Gastroesophageal sphincter (tissue), 4 donors: ENCODE measurements around the gene CAPN12. TPM values are rescaled to one million over a fixed set of nuclear protein-coding genes. Genes with fewer than 3 reads are reported as not detected.
A peak's percentile ranks its signal among the peaks of the same experiment; 100 is the strongest.

Experiments
- ATAC-seq: fragments of 150-250 bp; one replicate; pipeline ENCODE4 v1.9.1; 2016; ENCODE audit warnings: mild to moderate bottlenecking, moderate library complexity
- H3K27ac ChIP-seq, 4 donors: fragments of 200-600 bp; sonication (generic) in 3 of 4; 1 replicate in 3 of 4; 2 replicates in 1 of 4; pipeline ENCODE4 v1.5.1; 2016 to 2019
- H3K27me3 ChIP-seq: fragments of 200-600 bp; sonication (generic); one replicate; pipeline ENCODE4 v1.5.1; 2019
- H3K36me3 ChIP-seq, 2 donors: fragments of 200-600 bp; sonication (generic); one replicate each; pipeline ENCODE4 v1.5.1; 2019; ENCODE audit warnings: control low read depth in 1 of 2
- H3K4me1 ChIP-seq, 3 donors: fragments of 200-600 bp; sonication (generic); 1 replicate in 2 of 3; 2 replicates in 1 of 3; pipeline ENCODE4 v1.5.1; 2016 to 2019; ENCODE audit warnings: control low read depth in 2 of 3
- H3K4me3 ChIP-seq, 2 donors: fragments of 200-600 bp; sonication (generic); one replicate each; pipeline ENCODE4 v1.5.1; 2019; ENCODE audit warnings: mild to moderate bottlenecking in 1 of 2, moderate library complexity in 1 of 2
- H3K9me3 ChIP-seq, 3 donors: fragments of 200-600 bp; sonication (generic); one replicate each; pipeline ENCODE4 v1.5.1; 2017 to 2019; ENCODE audit warnings: control low read depth in 2 of 3
- EP300 ChIP-seq: sonication (generic); formaldehyde crosslinking; IDR thresholded peaks from one replicate; pipeline ENCODE4 v1.6.1; 2017; ENCODE audit warnings: antibody characterized with exemption, mild to moderate bottlenecking
- POLR2A ChIP-seq, 2 donors: fragments of 450-650 bp; IDR thresholded peaks; one replicate each; pipeline ENCODE4 v1.6.1; 2017; ENCODE audit warnings: antibody characterized with exemption in 2 of 2, mild to moderate bottlenecking in 2 of 2, moderate library complexity in 1 of 2
- POLR2AphosphoS5 ChIP-seq: sonication (generic); formaldehyde crosslinking; IDR thresholded peaks from one replicate; pipeline ENCODE4 v1.6.1; 2017; ENCODE audit warnings: antibody characterized with exemption
- WGBS, 2 donors: methylation state at CpG; one replicate each; pipeline ENCODE4 v1.1.5; 2018; ENCODE audit warnings: low coverage in 1 of 2; 5-methylcytosine and 5-hydroxymethylcytosine counted together
- total RNA-seq, 4 donors: library from RNA; depleted of rRNA; stranded (reverse); fragments of >200 nt; gene quantifications; one replicate each; pipeline ENCODE4 v1.1.0, GENCODE V29; 2016
- TF ChIP-seq, protein P1 (sequence below), 4 experiments: fragments of 200-600 bp in 2 of 4; fragments of 450-650 bp in 2 of 4; sonication (generic) in 1 of 4; IDR thresholded peaks; one replicate each; pipeline ENCODE4 v1.5.1; 2017 to 2019; ENCODE audit warnings: antibody characterized with exemption in 4 of 4, mild to moderate bottlenecking in 2 of 4, moderate library complexity in 2 of 4

CAPN12 gene
- total RNA-seq, 4 donors from 2014 or later = 0.93 to 2.2 (median 1.1) TPM; not detected in 1

DNA sequence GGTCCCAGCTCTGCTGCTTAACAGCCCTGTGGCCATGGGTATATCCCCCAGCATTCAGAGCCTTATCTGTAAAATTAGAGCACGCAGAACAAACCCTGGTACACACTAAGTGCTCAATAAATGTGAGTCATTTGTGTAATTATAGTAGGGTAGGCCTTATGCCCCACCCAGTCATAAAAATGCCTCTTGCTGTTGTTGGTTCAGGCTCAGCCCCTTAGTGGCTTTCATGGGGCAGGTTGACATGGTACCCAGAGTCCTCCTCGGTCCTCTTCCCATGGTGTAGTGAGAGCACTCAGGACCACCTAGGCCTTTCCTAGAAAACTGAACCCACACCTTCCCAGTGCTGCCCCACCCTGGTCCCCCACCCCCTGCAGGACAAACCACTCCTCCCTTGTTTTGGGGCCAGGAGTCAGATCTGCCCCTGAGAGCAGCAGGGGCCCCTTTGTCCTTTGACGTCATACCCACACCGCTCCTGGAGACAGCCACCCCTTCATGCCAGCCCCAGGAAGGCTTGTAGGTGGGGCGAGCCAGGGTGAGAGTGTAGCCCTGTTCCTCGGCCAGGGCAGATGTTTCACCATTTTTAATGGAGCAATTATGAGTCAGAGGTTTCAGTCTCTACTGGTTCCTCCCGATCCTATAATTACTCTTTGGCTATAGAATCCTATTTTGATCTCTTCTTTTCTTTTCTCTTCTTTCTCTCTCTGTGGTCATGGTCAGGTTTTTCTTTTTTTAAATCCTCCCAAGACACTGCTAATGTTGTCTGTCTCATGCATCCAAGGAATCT, 60.0 kb downstream of the CAPN12 start:
- H3K9me3 ChIP-seq = no peaks in the 10 kb centered on the region
- H3K36me3 ChIP-seq = no peaks in the 10 kb centered on the region
- no peaks in the 10 kb centered on the region for H3K27me3 ChIP-seq
- TF ChIP-seq, protein P1, sequence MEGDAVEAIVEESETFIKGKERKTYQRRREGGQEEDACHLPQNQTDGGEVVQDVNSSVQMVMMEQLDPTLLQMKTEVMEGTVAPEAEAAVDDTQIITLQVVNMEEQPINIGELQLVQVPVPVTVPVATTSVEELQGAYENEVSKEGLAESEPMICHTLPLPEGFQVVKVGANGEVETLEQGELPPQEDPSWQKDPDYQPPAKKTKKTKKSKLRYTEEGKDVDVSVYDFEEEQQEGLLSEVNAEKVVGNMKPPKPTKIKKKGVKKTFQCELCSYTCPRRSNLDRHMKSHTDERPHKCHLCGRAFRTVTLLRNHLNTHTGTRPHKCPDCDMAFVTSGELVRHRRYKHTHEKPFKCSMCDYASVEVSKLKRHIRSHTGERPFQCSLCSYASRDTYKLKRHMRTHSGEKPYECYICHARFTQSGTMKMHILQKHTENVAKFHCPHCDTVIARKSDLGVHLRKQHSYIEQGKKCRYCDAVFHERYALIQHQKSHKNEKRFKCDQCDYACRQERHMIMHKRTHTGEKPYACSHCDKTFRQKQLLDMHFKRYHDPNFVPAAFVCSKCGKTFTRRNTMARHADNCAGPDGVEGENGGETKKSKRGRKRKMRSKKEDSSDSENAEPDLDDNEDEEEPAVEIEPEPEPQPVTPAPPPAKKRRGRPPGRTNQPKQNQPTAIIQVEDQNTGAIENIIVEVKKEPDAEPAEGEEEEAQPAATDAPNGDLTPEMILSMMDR (IDR thresholded peaks at IDR 0.05) = no peak
- TF ChIP-seq POLR2AphosphoS5 = peak; percentile 74
- H3K4me1 ChIP-seq = peaks cover 29 to 100% (median 56%) of the 10 kb centered on the region in 3 donors
- H3K4me3 ChIP-seq = no peak overlapping the region
- ATAC-seq = peak; percentile 86
- 3 to 23% methylated on average over 3 to 5 of the region's 7 CpGs for WGBS, 2 donors
- H3K27ac ChIP-seq = peak overlapping the region; percentile 92 to 97 (median 94)

DNA sequence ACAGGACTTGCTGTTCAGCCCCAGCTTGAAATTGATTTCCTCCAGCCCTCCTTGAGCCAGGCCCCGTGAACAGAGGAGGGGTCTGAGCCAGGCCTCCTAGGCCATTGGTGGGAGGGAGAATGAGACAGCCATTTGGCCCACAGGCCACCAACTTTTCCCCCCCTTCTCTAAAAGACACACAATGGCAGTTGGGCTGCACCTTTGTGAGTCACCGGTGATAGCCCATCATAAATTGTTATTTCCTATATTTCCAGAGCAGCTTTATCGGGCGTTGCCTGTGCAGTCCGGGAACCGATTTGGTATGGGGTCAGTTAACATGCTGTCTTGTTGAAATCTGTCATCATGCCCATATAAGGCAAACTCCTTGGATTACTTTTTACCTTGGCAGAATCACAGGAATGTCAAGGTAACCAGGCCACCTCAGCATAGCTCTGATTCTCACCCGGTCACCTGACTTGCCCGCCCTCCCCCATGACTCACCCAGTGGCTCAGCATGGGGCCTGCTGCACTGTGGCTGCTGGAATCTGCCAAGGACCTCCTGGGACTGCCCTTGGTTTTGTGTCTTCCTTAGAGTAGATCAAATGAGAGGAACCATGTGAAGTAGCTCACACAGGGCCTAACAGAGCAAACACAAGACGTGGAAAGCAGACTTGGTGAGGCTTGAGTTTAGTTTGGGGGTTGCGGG, 60.7 kb downstream of the CAPN12 start:
- ATAC-seq = peak; percentile 78
- Histone ChIP-seq H3K27ac (peak overlapping the region; percentile 92 to 97 (median 94)), H3K36me3 (no peaks in the 10 kb centered on the region), H3K4me3 (no peak overlapping the region), H3K9me3 (no peaks in the 10 kb centered on the region), H3K4me1 (peaks cover 29 to 100% (median 54%) of the 10 kb centered on the region in 3 donors), H3K27me3 (no peaks in the 10 kb centered on the region)
- TF ChIP-seq EP300 (no peak), POLR2A (IDR thresholded peaks at IDR 0.05) (no peak), POLR2AphosphoS5 (peak; percentile 8)
- TF ChIP-seq, protein P1 (IDR thresholded peaks at IDR 0.05) = no peak
- WGBS, 2 donors = 12% methylated on average over 5 of the region's 10 CpGs; no CpG with 5 or more reads in 1 of the 2 donors

DNA sequence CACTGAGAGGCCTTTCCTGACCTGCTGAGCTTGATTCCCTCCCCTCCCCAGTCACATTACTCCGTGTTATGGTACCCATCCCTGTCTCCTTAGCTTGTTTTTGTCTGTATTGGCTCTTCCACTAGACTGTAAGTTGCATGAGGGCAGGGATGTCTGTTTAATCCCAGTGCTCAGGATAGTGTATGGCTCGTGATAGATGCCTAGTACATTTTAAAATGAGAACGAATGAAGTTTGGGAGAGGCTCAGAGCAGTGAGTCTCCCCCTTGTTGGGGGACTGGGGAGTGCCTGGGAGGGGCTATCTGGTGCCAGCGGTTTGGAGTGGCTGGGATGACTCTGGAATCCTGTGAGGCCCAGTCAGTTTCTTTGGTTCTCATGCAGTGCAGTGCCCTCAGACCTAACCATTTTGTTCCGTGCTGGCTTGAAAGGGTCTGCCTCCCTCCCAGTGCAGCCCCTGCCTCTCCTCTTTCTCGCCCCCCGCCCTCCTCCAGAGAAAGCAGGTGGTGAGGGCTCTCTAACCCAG, 61.3 kb downstream of the CAPN12 start:
- ATAC-seq = no peak
- WGBS, 2 donors = 70% methylated on average over 1 to 2 of the region's 7 CpGs
- H3K4me1 ChIP-seq = peaks cover 29 to 100% (median 51%) of the 10 kb centered on the region in 3 donors
- no peaks in the 10 kb centered on the region for H3K27me3 ChIP-seq
- H3K9me3 ChIP-seq = no peaks in the 10 kb centered on the region
- H3K36me3 ChIP-seq = no peaks in the 10 kb centered on the region
- TF ChIP-seq EP300 (no peak), POLR2A (IDR thresholded peaks at IDR 0.05) (no peak), POLR2AphosphoS5 (no peak)
- TF ChIP-seq, protein P1 (IDR thresholded peaks at IDR 0.05) = no peak
- H3K27ac ChIP-seq = peak overlapping the region; percentile 92 to 97 (median 94)
- no peak overlapping the region for H3K4me3 ChIP-seq

DNA sequence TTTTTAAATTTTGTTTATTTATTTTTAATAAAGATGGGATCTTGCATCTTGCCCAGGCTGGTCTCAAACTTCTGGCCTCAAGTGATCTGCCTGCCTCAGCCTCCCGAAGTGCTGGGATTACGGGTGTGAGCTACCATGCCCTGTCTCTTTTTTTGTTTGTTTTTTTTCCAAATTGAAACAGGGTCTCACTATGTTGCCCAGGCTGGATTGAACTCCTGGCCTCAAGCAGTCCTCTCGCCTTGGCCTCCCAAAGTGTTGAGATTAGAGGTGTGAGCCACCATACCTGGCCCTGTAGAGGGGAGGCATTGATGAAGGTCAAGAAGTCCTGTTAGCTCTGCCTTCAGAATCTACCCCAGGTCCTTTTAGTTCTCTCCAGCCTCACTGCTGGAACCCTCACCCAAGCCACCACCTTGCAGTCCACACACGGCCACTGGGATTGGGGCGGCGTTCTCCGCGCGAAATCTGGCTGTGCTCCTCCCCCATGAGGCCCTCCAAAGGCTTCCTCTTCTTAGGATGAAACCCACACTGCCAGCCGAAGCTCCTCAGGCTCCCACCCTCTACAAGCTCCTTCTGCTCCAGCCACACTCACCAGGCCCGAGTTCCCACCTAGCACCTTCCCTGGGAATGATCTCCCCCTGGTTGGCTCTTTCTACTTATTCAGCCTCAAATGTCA, 61.9 kb downstream of the CAPN12 start:
- no peak for ATAC-seq

More for the DNA sequence above, 61.9 kb downstream of the CAPN12 start:
- Histone ChIP-seq H3K27ac (peak overlapping the region; percentile 92 to 97 (median 94)), H3K4me3 (no peak overlapping the region), H3K36me3 (no peaks in the 10 kb centered on the region), H3K27me3 (no peaks in the 10 kb centered on the region), H3K9me3 (no peaks in the 10 kb centered on the region), H3K4me1 (peaks cover 29 to 100% (median 53%) of the 10 kb centered on the region in 3 donors)
- TF ChIP-seq POLR2AphosphoS5 = no peak
- TF ChIP-seq POLR2A (IDR thresholded peaks at IDR 0.05) = no peak
- TF ChIP-seq, protein P1 (IDR thresholded peaks at IDR 0.05) = no peak
- no peak for TF ChIP-seq EP300
- 89% methylated on average over 5 to 11 of the region's 11 CpGs for WGBS, 2 donors

Other genes starting within 250 kb of the CAPN12 start
- 10 to 100 TPM in 1 of 4 donors, 1 to 10 TPM in 2, under 1 TPM in 1; 0.62 to 16.1 (median 3.1) TPM for gene MAP4K1, start 126.5 kb downstream of the CAPN12 start, total RNA-seq
- gene EIF3K, start 125.3 kb downstream of the CAPN12 start, total RNA-seq = 100 to 1,000 TPM; 392 to 489 (median 414) TPM
- gene ACTN4, start 96.8 kb downstream of the CAPN12 start, total RNA-seq = 100 to 1,000 TPM; 337 to 938 (median 507) TPM
- 10 to 100 TPM in 1 of 4 donors, not detected in 3; 25.8 TPM for gene LGALS7, start 29.0 kb upstream of the CAPN12 start, total RNA-seq
- 10 to 100 TPM in 1 of 4 donors, 1 to 10 TPM in 2, not detected in 1; 2.1 to 58.4 (median 9.8) TPM for gene LGALS7B, start 44.7 kb upstream of the CAPN12 start, total RNA-seq
- 1 to 10 TPM in 2 of 4 donors, under 1 TPM in 1, not detected in 1; 0.27 to 1.6 (median 1.1) TPM for gene LGALS4, start 68.5 kb upstream of the CAPN12 start, total RNA-seq
- 100 to 1,000 TPM in 2 of 4 donors, 10 to 100 TPM in 2; 88.3 to 162 (median 110) TPM for gene ECH1, start 87.3 kb upstream of the CAPN12 start, total RNA-seq
- 100 to 1,000 TPM; 173 to 180 (median 174) TPM for gene HNRNPL, start 105.5 kb upstream of the CAPN12 start, total RNA-seq
- 1 to 10 TPM; 1.2 to 8.2 (median 4.1) TPM for gene RINL, start 133.8 kb upstream of the CAPN12 start, total RNA-seq
- gene SIRT2, start 155.1 kb upstream of the CAPN12 start, total RNA-seq = 100 to 1,000 TPM in 1 of 4 donors, 10 to 100 TPM in 3; 73.9 to 106 (median 80.5) TPM
- gene NFKBIB, start 155.5 kb upstream of the CAPN12 start, total RNA-seq = 10 to 100 TPM; 18.5 to 37.6 (median 26.8) TPM
- 1 to 10 TPM in 1 of 4 donors, under 1 TPM in 1, not detected in 2; 0.94 to 1.4 TPM for gene CCER2, start 167.7 kb upstream of the CAPN12 start, total RNA-seq
- gene SARS2, start 186.3 kb upstream of the CAPN12 start, total RNA-seq = 10 to 100 TPM in 3 of 4 donors, 1 to 10 TPM in 1; 9.9 to 13.7 (median 11.9) TPM
- 10 to 100 TPM; 19.8 to 25.3 (median 23.0) TPM for gene MRPS12, start 186.5 kb upstream of the CAPN12 start, total RNA-seq
- gene FBXO17, start 231.3 kb upstream of the CAPN12 start, total RNA-seq = 10 to 100 TPM; 21.5 to 31.3 (median 27.8) TPM